Measurements from ENCODE around the gene HOXB8.

HOXB8 gene

GRCh38 chr17:48588528-48588927, 26.6 kb downstream of the HOXB8 start (continued):
- TF ChIP-seq ZC3H10 (CRISPR knock-in tag; IDR thresholded peaks at IDR 0.05) (no peak), ARNTL (CRISPR knock-in tag; IDR thresholded peaks at IDR 0.05; ENCODE audit: borderline replicate concordance, low read depth) (no peak)

GRCh38 chr17:48588074-48588415, 27.0 kb downstream of the HOXB8 start:
- no peak for ATAC-seq
- TF ChIP-seq PATZ1 (CRISPR knock-in tag; IDR thresholded peaks at IDR 0.05; ENCODE audit: borderline replicate concordance) (no peak), TCF4 (CRISPR knock-in tag; IDR thresholded peaks at IDR 0.05; ENCODE audit: borderline replicate concordance) (no peak), TOX (CRISPR knock-in tag; IDR thresholded peaks at IDR 0.05; ENCODE audit: borderline replicate concordance) (no peak), OSR1 (CRISPR knock-in tag; IDR thresholded peaks at IDR 0.05) (no peak), ZNF565 (CRISPR knock-in tag; conservative IDR thresholded peaks at IDR 0.05; ENCODE audit: low read depth) (no peak)

GRCh38 chr17:48587276-48588073, 27.6 kb downstream of the HOXB8 start:
- ATAC-seq, result no peak

GRCh38 chr17:48586355-48587258, 28.5 kb downstream of the HOXB8 start:
- no peak for TF ChIP-seq OSR1 (CRISPR knock-in tag; IDR thresholded peaks at IDR 0.05)
- ATAC-seq, result no peak

More at GRCh38 chr17:48587276-48588073, 27.6 kb downstream of the HOXB8 start:
- TF ChIP-seq TOX (CRISPR knock-in tag; IDR thresholded peaks at IDR 0.05; ENCODE audit: borderline replicate concordance) (no peak), GLIS3 (CRISPR knock-in tag; IDR thresholded peaks at IDR 0.05) (no peak), RARB (CRISPR knock-in tag; IDR thresholded peaks at IDR 0.05) (no peak), ZNF565 (CRISPR knock-in tag; conservative IDR thresholded peaks at IDR 0.05; ENCODE audit: low read depth) (no peak), POU6F1 (CRISPR knock-in tag; IDR thresholded peaks at IDR 0.05; ENCODE audit: borderline replicate concordance, low read depth) (no peak), TCF4 (CRISPR knock-in tag; IDR thresholded peaks at IDR 0.05; ENCODE audit: borderline replicate concordance) (no peak), TSHZ2 (CRISPR knock-in tag; IDR thresholded peaks at IDR 0.05) (no peak), BACH2 (CRISPR knock-in tag; IDR thresholded peaks at IDR 0.05; ENCODE audit: borderline replicate concordance) (no peak), ESRRG (CRISPR knock-in tag; IDR thresholded peaks at IDR 0.05) (no peak), ZFP30 (CRISPR knock-in tag; IDR thresholded peaks at IDR 0.05) (no peak)

- ATAC-seq, result no peak
- TF ChIP-seq TSHZ2 (CRISPR knock-in tag; IDR thresholded peaks at IDR 0.05) (no peak), PATZ1 (CRISPR knock-in tag; IDR thresholded peaks at IDR 0.05; ENCODE audit: borderline replicate concordance) (no peak), CSDC2 (CRISPR knock-in tag; IDR thresholded peaks at IDR 0.05) (no peak), ZC3H10 (CRISPR knock-in tag; IDR thresholded peaks at IDR 0.05) (no peak), ZFP30 (CRISPR knock-in tag; IDR thresholded peaks at IDR 0.05) (no peak), GLIS3 (CRISPR knock-in tag; IDR thresholded peaks at IDR 0.05) (no peak), POU6F1 (CRISPR knock-in tag; IDR thresholded peaks at IDR 0.05; ENCODE audit: borderline replicate concordance, low read depth) (no peak), PPARA (CRISPR knock-in tag; IDR thresholded peaks at IDR 0.05; ENCODE audit: borderline replicate concordance) (no peak), TCF4 (CRISPR knock-in tag; IDR thresholded peaks at IDR 0.05; ENCODE audit: borderline replicate concordance) (no peak), ZNF70 (CRISPR knock-in tag; IDR thresholded peaks at IDR 0.05) (no peak), ESRRG (CRISPR knock-in tag; IDR thresholded peaks at IDR 0.05) (no peak)
Measured at GRCh38 chr17:48584223-48584741, 30.8 kb downstream of the HOXB8 start.

Measured in SK-N-SH treated with all-trans-retinoic acid at 6 μM for 48 hours (cell line).